GM18909 (cell line): ENCODE data around the gene ATOH7.
"Not testable (repeated sequence)": the region's sequence is repeated elsewhere in the genome, so short reads cannot be mapped to it uniquely, and the experiment has no call there.

Experiments used
- ATAC-seq: cut with Tn5 transposase; IDR thresholded peaks from one replicate; pipeline ENCODE4 v1.9.1; 2021; ENCODE audit warnings: mild to moderate bottlenecking; ENCODE audit not compliant: unreplicated experiment, poor library complexity

The ATOH7 gene

GRCh38 chr10:68238371-68238770 lies 6.5 kb upstream of the ATOH7 start:
- no peak for ATAC-seq

- no peak for ATAC-seq
Observed at GRCh38 chr10:68237173-68237572, 5.3 kb upstream of the ATOH7 start.

- no peak for ATAC-seq
Observed at GRCh38 chr10:68235581-68235980, 3.7 kb upstream of the ATOH7 start.

- no peak for ATAC-seq
Observed at GRCh38 chr10:68235111-68235510, 3.2 kb upstream of the ATOH7 start.

- no peak for ATAC-seq
Observed at GRCh38 chr10:68233046-68233445, 1.1 kb upstream of the ATOH7 start.

GRCh38 chr10:68231106-68231816 lies 652 bp downstream of the ATOH7 start:
- peak; percentile 94 for ATAC-seq

- ATAC-seq, result no peak
Observed at GRCh38 chr10:68230268-68230667, 1.6 kb downstream of the ATOH7 start.

- no peak for ATAC-seq
Observed at GRCh38 chr10:68224810-68225209, 7.1 kb downstream of the ATOH7 start.

GRCh38 chr10:68223535-68224165 lies 8.3 kb downstream of the ATOH7 start:
- no peak for ATAC-seq

- no peak for ATAC-seq
Observed at GRCh38 chr10:68222391-68222790, 9.5 kb downstream of the ATOH7 start.

GRCh38 chr10:68221196-68221595 lies 10.7 kb downstream of the ATOH7 start:
- ATAC-seq, result no peak

GRCh38 chr10:68218786-68219185 lies 13.1 kb downstream of the ATOH7 start:
- ATAC-seq, result no peak

GRCh38 chr10:68212721-68213352 lies 19.1 kb downstream of the ATOH7 start:
- ATAC-seq, result no peak

GRCh38 chr10:68211669-68212068 lies 20.2 kb downstream of the ATOH7 start:
- no peak for ATAC-seq

- peak; percentile 72 for ATAC-seq
Observed at GRCh38 chr10:68208424-68209042, 23.4 kb downstream of the ATOH7 start.

- ATAC-seq, result no peak
Observed at GRCh38 chr10:68202960-68203353, 29.0 kb downstream of the ATOH7 start.

- ATAC-seq, result no peak
Observed at GRCh38 chr10:68196701-68197100, 35.2 kb downstream of the ATOH7 start.

GRCh38 chr10:68195776-68196175 lies 36.1 kb downstream of the ATOH7 start:
- ATAC-seq, result not testable (repeated sequence)

- ATAC-seq, result no peak
Observed at GRCh38 chr10:68194290-68194689, 37.6 kb downstream of the ATOH7 start.

GRCh38 chr10:68192113-68192512 lies 39.8 kb downstream of the ATOH7 start:
- no peak for ATAC-seq

- ATAC-seq, result no peak
Observed at GRCh38 chr10:68188835-68189234, 43.1 kb downstream of the ATOH7 start.
